HCT116 (cell line): ENCODE results near the gene CDK14. TPM values are rescaled to one million over a fixed set of nuclear protein-coding genes. Genes with fewer than 3 reads are reported as not detected.
A peak's percentile ranks its signal among the peaks of the same experiment; 100 is the strongest.

Experiments used
- ATAC-seq: fragments of 200-7000 bp; cut with Tn5 transposase; 2 replicates; pipeline ENCODE4 v1.9.1; 2020; ENCODE audit warnings: mild to moderate bottlenecking, moderate library complexity
- BruUV-seq: library from RNA; stranded (reverse); fragments of 400-500 nt; replicated peaks from 2 replicates; lab custom pipeline; 2021; lab: Mats Ljungman, UMichigan
- CTCF ChIA-PET: fragments of 300-600 bp; sonication (Branson Sonifier 250); formaldehyde crosslinking; loops from one replicate; lab custom pipeline; 2021; ENCODE audit warnings: antibody characterized with exemption; lab: Charles Lee
- POLR2A ChIA-PET: fragments of 300-600, 350-600 bp; sonication (Branson Sonifier 250); formaldehyde crosslinking; loops from one replicate; lab custom pipeline; 2021; ENCODE audit warnings: antibody characterized with exemption; lab: Charles Lee
- RAD21 ChIA-PET, 2 experiments: fragments of 300-600 bp; sonication (Branson Sonifier 250); formaldehyde crosslinking; loops; one replicate each; lab custom pipeline; 2023; ENCODE audit warnings: low total read pairs in 2 of 2; ENCODE audit not compliant: uncharacterized antibody in 2 of 2, unreplicated experiment in 2 of 2, low non-redundant PET in 1 of 2; lab: Charles Lee
- DNase-seq: peaks from one replicate; pipeline ENCODE4 v3.0.0-alpha.2; 2010; ENCODE audit warnings: low read depth, low spot score
- H2AFZ ChIP-seq: fragments of 200-600 bp; shearing (Covaris generic), sonication (generic); 2 replicates; pipeline ENCODE4 v1.6.1; 2017; ENCODE audit warnings: low read depth, mixed run types, mixed read lengths, antibody characterized with exemption, low read length; ENCODE audit not compliant: poor library complexity, severe bottlenecking
- H3K27ac ChIP-seq: 2 replicates; pipeline ENCODE4 v1.5.1; 2012; ENCODE audit warnings: low read depth, low read length
- H3K27me3 ChIP-seq: fragments of 200-600 bp; sonication (generic); 2 replicates; pipeline ENCODE4 v1.6.1; 2016; ENCODE audit warnings: mixed run types, low read length, mixed read lengths; ENCODE audit not compliant: insufficient read depth
- H3K36me3 ChIP-seq, 2 experiments: fragments of 200-500 bp in 1 of 2; fragments of 200-600 bp in 1 of 2; sonication (Bioruptor generic) in 1 of 2; sonication (generic) in 1 of 2; 2 replicates each; pipeline versions ENCODE4 v1.5.1 to v1.6.1; 2014 to 2016; ENCODE audit warnings: low read length in 2 of 2, inconsistent platforms in 1 of 2, mixed read lengths in 1 of 2, mixed run types in 1 of 2; ENCODE audit not compliant: insufficient read depth in 2 of 2, control insufficient read depth in 1 of 2
- H3K4me1 ChIP-seq, 2 experiments: fragments of 200-600 bp in 1 of 2; sonication (generic) in 1 of 2; 2 replicates each; pipeline versions ENCODE4 v1.5.1 to v1.6.1; 2012 to 2017; ENCODE audit warnings: low read length in 2 of 2, inconsistent platforms in 1 of 2, mild to moderate bottlenecking in 1 of 2, mixed read lengths in 1 of 2, mixed run types in 1 of 2, moderate library complexity in 1 of 2; ENCODE audit not compliant: insufficient read depth in 2 of 2, control insufficient read depth in 1 of 2
- H3K4me2 ChIP-seq: fragments of 200-600 bp; sonication (generic); 2 replicates; pipeline ENCODE4 v1.6.1; 2017; ENCODE audit warnings: mixed run types, low read length, mixed read lengths
- H3K4me3 ChIP-seq, 2 experiments: fragments of 200-600 bp in 1 of 2; sonication (generic) in 1 of 2; replicated peaks in 1 of 2; 2 replicates each; pipeline ENCODE4 v1.5.1; 2011 to 2016; ENCODE audit warnings: low read length in 2 of 2, control low read depth in 1 of 2, low read depth in 1 of 2, mild to moderate bottlenecking in 1 of 2, mixed read lengths in 1 of 2, mixed run types in 1 of 2
- H3K79me2 ChIP-seq: fragments of 200-600 bp; sonication (generic); 2 replicates; pipeline ENCODE4 v1.6.1; 2017; ENCODE audit warnings: mild to moderate bottlenecking, mixed run types, low read length, moderate library complexity, mixed read lengths; ENCODE audit not compliant: insufficient read depth
- H3K9ac ChIP-seq: fragments of 200-600 bp; sonication (generic); 2 replicates; pipeline ENCODE4 v1.6.1; 2016; ENCODE audit warnings: low read length, mixed read lengths
- H3K9me2 ChIP-seq: fragments of 200-600 bp; sonication (generic), shearing (Covaris generic); 2 replicates; pipeline ENCODE4 v1.6.1; 2017; ENCODE audit warnings: mixed run types, mild to moderate bottlenecking, moderate library complexity; ENCODE audit not compliant: insufficient read depth
- H3K9me3 ChIP-seq, 2 experiments: fragments of 200-500 bp in 1 of 2; fragments of 200-600 bp in 1 of 2; sonication (Bioruptor generic) in 1 of 2; sonication (generic) in 1 of 2; 2 replicates each; pipeline ENCODE4 v1.6.1; 2014 to 2017; ENCODE audit warnings: low read length in 2 of 2, mixed read lengths in 2 of 2, inconsistent platforms in 1 of 2, low read depth in 1 of 2, mild to moderate bottlenecking in 1 of 2, mixed run types in 1 of 2, moderate library complexity in 1 of 2; ENCODE audit not compliant: control insufficient read depth in 1 of 2, insufficient read depth in 1 of 2
- H4K20me1 ChIP-seq: fragments of 200-600 bp; sonication (generic), shearing (Covaris generic); 2 replicates; pipeline ENCODE4 v1.6.1; 2017; ENCODE audit warnings: mixed run types, mild to moderate bottlenecking, moderate library complexity; ENCODE audit not compliant: insufficient read depth
- CBX3 ChIP-seq: IDR thresholded peaks from 2 replicates; pipeline ENCODE4 v1.6.1; 2012; ENCODE audit warnings: low read depth
- CEBPB ChIP-seq: IDR thresholded peaks from 2 replicates; pipeline ENCODE4 v1.6.1; 2012; ENCODE audit warnings: low read depth
- EGR1 ChIP-seq: IDR thresholded peaks from 2 replicates; pipeline ENCODE4 v1.6.1; 2012; ENCODE audit warnings: low read depth
- RAD21 ChIP-seq: IDR thresholded peaks from 2 replicates; pipeline ENCODE4 v1.6.1; 2012; ENCODE audit warnings: low read depth, mild to moderate bottlenecking
- REST ChIP-seq: IDR thresholded peaks from 2 replicates; pipeline ENCODE4 v1.6.1; 2012; ENCODE audit warnings: low read depth
- ZFX ChIP-seq: fragments of 450-650 bp; IDR thresholded peaks from 2 replicates; pipeline ENCODE4 v1.6.1; 2017
- intact Hi-C: fragments of 100-400 bp; cut with micrococcal nuclease; formaldehyde crosslinking; loops from 2 replicates; pipeline ENCODE4 v1.10.0; 2022
- total RNA-seq: library from RNA; stranded (reverse); gene quantifications from one replicate; pipeline ENCODE4 v1.2.1, GENCODE V29; 2021; ENCODE audit not compliant: unreplicated experiment

The CDK14 gene
- total RNA-seq, 1 experiment from 2014 or later: 10.2 TPM

- DNase-seq (no peak), ATAC-seq (no peak)
- Histone ChIP-seq H3K79me2 (no peaks in the 10 kb centered on the region), H3K27ac (no peak overlapping the region), H3K4me1 (no peaks in the 10 kb centered on the region), H3K4me3 (no peak overlapping the region), H3K36me3 (no peaks in the 10 kb centered on the region), H3K9me3 (no peaks in the 10 kb centered on the region), H3K4me2 (no peak overlapping the region), H2AFZ (no peak overlapping the region), H3K27me3 (no peaks in the 10 kb centered on the region), H3K9ac (no peak overlapping the region), H4K20me1 (no peaks in the 10 kb centered on the region), H3K9me2 (no peaks in the 10 kb centered on the region)
- POLR2A ChIA-PET: no interaction called here
- no TSS peak for BruUV-seq
- RAD21 ChIA-PET: interaction anchor here in 1 of 2 experiments (0.7 kb wide), 1 partner anchor 161 kb away, joined by 3 read pairs; no protein-coding TSS in a partner anchor
- CTCF ChIA-PET: no interaction called here
- intact Hi-C loops: no loop called here
- TF ChIP-seq CEBPB: 0 out of 2 replicates have a peak, but pooled peaks have one; percentile 33
- TF ChIP-seq RAD21: no peak
Observed at GRCh38 chr7:91249506-91250233, 653.5 kb downstream of the CDK14 start.

- no TSS peak for BruUV-seq
- DNase-seq (no peak), ATAC-seq (no peak)
- Histone ChIP-seq H3K4me1 (no peaks in the 10 kb centered on the region), H4K20me1 (no peaks in the 10 kb centered on the region), H3K36me3 (no peaks in the 10 kb centered on the region), H3K4me3 (no peak overlapping the region), H3K9me3 (no peaks in the 10 kb centered on the region), H3K9me2 (no peaks in the 10 kb centered on the region), H3K27me3 (no peaks in the 10 kb centered on the region), H3K9ac (no peak overlapping the region), H2AFZ (no peak overlapping the region), H3K27ac (no peak overlapping the region), H3K4me2 (no peak overlapping the region), H3K79me2 (no peaks in the 10 kb centered on the region)
- ChIA-PET POLR2A (no interaction called here), CTCF (no interaction called here), RAD21 (no interaction called here)
- no peak for TF ChIP-seq ZFX
- no peak for TF ChIP-seq EGR1
- no peak for TF ChIP-seq RAD21
- TF ChIP-seq CBX3: no peak
- no peak for TF ChIP-seq REST
- intact Hi-C loops: no loop called here
Observed at GRCh38 chr7:91250706-91251105, 654.6 kb downstream of the CDK14 start.
